ENCODE results near the gene DNAJB8.

Gene DNAJB8

DNA sequence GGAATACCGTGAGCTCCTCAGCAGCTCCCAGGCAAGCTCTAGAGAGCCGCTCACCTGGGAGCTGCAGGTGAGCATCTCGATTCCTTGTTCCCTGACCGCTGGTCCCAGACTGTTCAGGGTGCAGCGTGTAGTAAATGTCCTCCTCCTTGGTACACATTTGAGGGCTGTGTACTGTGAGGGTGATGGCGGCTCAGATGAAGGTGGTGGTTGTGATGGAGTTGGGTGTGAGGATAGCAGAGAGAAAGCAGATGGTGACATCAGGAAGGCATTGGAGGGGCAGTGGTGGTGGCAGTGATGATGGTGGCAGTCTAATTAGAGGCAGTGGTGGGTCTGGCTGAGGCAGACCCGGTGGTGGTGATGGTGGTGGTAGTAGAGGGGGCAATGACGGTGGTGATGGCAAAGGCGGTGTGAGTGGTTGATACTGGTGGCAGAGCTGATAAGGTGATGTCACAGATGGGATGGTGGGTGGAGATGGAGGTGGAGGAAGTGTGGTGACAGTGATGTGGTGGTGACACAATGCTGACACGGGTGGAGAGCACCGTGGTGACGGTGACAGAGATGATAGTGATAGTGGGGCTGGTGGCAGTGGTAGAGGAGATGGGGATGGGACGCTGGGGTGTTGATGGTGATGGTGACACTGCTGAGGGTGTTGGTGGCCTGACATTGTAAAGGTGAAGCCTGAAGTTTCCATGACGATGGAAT lies at the start of gene DNAJB8:
Gene DNAJB8, minus strand, starts transcription at position 51 of the 702 bp plus-strand sequence. CDS start 3,645 bp downstream, outside the sequence.
- DNase-seq (ENCODE audit: low read depth in 2 of 2) = no peak

GRCh38 chr3:128515967-128516366 lies 49.3 kb upstream of the DNAJB8 start:
- DNase-seq (ENCODE audit: low read depth in 2 of 2) = no peak

GRCh38 chr3:128508852-128509251 lies 42.2 kb upstream of the DNAJB8 start:
- DNase-seq (ENCODE audit: low read depth in 2 of 2) = no peak

- DNase-seq (ENCODE audit: low read depth in 2 of 2) = no peak
These were observed 40.1 kb upstream of the DNAJB8 start for GRCh38 chr3:128506754-128507153.

DNA sequence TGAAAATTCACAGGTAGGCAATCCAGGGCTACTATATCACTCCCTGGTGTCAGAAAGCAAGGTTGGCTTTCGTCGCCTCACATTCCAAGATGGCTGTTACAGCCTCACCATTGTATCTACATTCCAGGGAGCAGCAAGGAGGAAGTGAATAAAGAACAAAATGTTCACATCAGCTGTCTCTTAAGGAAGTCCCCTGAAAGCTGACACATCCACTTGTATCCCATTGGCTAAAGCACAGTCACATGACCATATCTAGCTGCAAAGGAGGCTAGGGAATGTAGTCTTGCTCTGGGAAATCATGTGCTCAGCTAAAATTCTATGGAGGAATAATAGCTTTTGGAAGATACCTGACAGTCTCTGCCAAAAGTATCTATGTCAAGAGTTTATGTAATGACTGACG lies 39.1 kb upstream of the DNAJB8 start:
- no peak for DNase-seq (ENCODE audit: low read depth in 2 of 2)

DNA sequence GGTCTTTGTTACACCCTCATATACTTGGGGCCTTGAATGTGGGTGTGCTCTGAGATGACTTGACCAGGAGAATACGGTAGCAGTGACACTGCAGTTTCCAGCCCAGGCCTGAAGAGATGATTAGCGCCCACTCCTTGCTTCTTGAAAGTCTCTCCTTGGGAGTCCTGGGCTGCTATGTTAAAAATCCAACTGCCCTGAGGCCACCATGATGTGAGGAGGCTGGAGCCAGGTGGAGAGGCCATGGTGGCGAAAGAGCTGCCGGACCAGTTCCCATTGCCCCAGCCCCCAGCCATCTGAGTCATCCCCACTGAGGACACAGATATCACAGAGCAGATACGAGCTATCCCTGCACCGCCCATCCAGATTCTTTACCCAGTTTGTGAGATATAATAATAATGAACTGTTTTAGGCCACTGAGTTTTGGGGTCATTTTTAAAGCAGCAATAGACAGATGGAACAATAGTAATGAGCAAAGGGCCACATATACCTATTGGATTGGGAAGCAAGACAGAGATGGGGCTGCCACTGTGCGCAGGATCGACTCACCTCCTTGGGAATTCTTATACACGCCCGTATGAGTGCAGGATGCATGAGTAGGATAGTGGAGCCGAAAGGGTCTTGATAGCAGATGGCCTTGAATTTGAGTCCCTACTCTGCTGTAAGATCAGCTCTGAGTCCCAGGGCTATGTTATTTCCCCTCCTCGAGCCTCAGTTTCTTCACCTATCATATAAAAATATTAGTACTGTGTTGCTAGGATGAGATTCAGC lies 38.5 kb upstream of the DNAJB8 start:
- no peak for DNase-seq (ENCODE audit: low read depth in 2 of 2)

DNA sequence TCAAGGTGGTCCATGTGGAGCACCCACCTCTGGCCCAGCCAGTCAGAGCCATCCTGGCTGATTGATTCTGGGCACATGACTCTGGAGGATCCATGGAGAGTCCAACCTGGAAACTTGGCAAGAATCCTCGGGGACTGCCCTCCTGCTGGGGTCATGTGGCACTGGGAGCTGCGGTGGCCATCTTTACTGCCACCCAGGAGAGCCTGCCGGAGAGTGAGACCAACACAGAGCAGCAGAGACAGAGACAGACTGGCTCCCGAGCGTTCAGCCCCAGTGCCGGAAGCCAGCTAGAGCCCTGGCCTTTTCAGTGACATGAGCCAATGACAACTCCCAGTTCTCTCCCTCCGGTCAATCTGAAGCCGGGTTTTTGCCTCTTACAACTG lies 37.8 kb upstream of the DNAJB8 start:
- DNase-seq (ENCODE audit: low read depth in 2 of 2) = no peak

GRCh38 chr3:128503751-128504532 lies 37.3 kb upstream of the DNAJB8 start:
- DNase-seq (ENCODE audit: low read depth in 2 of 2) = no peak

- no peak for DNase-seq (ENCODE audit: low read depth in 2 of 2)
These were observed 36.5 kb upstream of the DNAJB8 start for GRCh38 chr3:128503164-128503651.

GRCh38 chr3:128502712-128503111 lies 36.0 kb upstream of the DNAJB8 start:
- no peak for DNase-seq (ENCODE audit: low read depth in 2 of 2)

- no peak for DNase-seq (ENCODE audit: low read depth in 2 of 2)
These were observed 34.7 kb upstream of the DNAJB8 start for GRCh38 chr3:128501431-128501830.

DNA sequence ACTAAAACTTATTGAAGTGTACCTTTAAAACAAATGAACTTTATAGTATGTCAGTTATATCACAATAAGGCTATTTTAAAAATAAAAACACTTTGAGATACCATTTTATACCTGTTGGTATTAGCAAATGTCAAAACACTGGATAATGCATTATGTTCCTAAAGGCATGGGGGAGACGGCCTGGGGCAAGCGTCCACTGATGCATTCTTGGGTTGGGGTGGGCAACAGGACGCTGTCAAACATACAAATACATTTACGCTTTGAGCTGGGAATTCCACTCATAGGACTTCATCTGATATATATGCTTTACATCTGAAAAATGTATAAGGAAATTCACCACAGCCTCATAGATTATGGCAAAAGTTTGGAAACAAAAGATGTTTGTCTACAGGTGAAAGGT lies 33.9 kb upstream of the DNAJB8 start:
- DNase-seq (ENCODE audit: low read depth in 2 of 2) = no peak

GRCh38 chr3:128499724-128500275 lies 33.1 kb upstream of the DNAJB8 start:
- DNase-seq (ENCODE audit: low read depth in 2 of 2) = no peak

GRCh38 chr3:128498901-128499530 lies 32.3 kb upstream of the DNAJB8 start:
- DNase-seq (ENCODE audit: low read depth in 2 of 2) = no peak

DNA sequence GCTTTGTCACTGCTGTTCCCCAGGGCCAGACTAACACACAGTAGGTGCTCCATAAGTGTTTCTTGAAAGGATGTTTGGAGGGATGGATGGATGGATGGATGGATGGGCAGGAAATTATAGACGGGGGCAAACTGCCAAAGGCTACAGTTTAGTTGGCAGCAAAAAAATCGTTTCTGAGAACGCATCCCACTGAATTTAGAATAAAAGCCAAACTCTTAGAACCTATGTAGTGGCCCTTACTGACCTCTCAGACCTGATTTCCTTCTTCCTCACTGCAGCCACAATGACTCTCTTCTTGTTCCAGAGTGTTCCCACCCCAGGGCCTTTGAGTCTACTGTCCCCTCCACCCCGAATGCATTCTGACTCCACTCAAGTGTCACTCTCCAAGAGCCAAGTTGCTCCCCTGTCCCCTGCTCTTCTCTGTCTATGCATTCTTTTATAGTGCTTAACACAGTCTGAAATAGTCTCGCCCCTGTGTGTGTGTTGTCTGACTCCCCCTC lies 31.5 kb upstream of the DNAJB8 start:
- DNase-seq (ENCODE audit: low read depth in 2 of 2) = no peak

DNA sequence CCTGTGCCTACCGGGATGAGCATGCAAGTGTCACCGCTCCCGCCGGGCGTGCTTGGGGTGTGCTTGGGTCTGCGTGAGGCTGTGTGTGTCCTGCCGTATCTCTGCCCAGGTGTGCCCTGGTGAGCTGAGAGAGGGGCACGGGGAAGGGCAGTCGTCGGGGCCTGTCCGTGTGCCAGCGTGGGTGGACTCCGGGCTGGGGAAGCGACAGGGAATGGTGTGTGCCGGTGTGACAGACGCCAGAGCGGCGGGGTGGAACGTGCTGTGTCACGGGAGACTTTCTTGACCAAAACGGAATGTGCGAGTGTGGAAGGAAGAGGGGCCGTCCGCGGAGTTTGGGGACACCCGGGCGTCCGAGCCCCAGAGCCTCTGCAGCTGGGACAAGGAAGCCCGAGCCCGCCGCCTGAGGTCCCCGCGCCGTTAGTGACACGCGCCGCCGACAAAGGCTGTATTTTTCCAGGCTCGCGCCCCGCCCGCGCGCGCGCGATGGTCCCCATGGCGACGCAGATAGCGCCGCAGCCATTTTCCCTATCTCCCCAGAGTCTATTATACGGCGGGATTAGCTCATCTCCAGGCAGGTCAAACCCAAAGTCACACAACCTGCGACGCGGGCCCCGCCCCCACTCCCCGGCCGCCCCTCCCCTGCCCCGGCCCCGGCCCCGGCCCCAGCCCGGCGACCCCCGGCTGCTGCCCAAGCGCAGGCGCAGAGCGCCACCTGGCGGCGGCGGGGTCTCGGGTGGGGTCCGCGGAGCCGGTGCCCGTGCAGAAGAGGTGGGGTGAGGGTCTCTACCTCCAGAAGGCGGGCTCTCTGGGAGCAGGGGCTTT lies 30.8 kb upstream of the DNAJB8 start:
- peak; percentile 65 to 67 for DNase-seq (ENCODE audit: low read depth in 2 of 2)

DNA sequence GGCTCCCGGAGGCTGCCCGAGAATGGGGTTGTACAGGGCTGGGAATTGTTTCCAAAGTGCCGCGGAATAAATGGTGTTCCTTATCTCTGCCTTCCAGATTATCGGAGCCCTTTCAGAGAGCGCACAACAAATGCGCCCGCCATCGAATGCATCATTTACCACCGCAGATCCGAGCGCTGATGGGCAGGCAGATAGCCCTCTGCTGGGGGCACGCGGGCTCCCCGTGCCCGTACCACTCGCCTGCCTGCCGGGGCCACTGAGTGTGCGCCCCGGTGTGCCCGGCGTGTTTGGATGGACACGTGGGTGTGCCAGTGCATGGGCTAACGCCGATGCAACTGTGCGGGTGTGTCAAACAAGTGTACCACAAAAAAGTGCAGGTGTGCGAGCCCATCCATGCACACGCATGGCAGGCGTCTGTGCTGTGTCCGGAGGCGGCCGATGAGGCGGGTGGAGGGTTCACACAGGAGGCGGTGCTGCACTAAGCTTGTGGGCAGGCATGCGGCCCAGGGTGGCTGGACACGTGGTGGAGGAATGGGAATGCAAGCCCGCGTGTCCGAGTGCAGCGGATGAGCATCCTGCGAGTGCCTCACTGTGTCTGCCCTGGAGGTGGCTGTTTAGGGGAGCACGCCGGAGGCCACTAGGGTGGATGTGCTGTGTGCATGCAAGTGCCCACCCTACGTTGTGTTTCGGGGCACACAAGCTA lies 30.1 kb upstream of the DNAJB8 start:
- DNase-seq (ENCODE audit: low read depth in 2 of 2) = no peak

DNA sequence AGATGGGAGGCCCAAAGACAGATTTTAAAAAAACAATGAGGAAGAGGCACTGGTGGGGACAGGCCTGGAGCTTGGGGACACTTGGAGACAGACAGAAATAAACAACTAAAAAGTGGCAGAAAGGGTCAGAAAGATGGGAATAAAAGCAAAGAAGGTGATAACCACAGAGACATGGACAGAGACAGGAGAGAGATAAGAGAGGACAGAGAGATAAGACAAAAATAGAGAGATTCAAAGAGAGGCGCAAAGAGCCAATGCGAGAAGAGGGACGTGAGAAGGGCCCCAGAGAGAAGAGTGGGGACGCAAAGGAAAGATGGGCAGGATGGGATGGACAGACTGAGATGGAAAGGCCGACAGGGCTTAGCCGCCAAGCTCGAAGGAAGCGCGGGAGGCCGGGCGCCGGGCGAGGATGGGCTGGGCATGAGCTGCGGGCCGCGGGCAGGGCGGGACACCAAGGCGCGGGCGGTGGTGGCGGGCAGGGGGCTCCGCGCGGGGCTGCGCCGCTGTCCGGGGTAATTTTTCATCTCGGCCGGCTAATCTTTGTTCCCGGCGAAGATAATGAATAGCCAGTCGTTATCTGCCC lies 29.4 kb upstream of the DNAJB8 start:
- no peak for DNase-seq (ENCODE audit: low read depth in 2 of 2)

- DNase-seq (ENCODE audit: low read depth in 2 of 2) = no peak
These were observed 28.8 kb upstream of the DNAJB8 start for GRCh38 chr3:128495435-128495970.
